Measurements from ENCODE around the gene GPC5. TPM values are rescaled to one million over a fixed set of nuclear protein-coding genes. Genes with fewer than 3 reads are reported as not detected.

The GPC5 gene
- total and polyA plus RNA-seq, 7 experiments from 2014 or later = 0.10 to 0.38 TPM; not detected in 5

DNA sequence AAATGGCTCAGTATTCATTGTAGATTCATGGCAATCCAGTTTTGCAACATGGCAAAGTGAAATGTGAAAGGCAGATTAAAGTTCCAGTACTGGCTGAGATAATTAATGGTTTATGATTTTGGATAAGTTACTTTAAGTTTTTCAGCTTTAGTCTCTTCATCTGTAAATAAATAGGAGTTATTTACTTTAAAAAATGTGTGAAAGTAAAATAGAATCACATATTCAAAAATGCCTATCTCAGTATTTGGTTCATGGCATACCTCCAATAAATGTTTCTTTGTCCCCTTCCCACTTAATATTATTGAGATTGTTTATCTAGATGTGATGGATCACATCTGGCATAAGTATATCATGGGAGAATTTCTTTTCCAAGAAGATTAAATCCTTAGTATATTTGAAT lies 426.0 kb downstream of the GPC5 start:
- Mint-ChIP-seq H3K27ac (no peak overlapping the region), H3K4me1 (no peaks in the 10 kb centered on the region), H3K36me3 (peaks cover 0 to 3% (median 0%) of the 10 kb centered on the region in 5 donors), H3K27me3 (no peaks in the 10 kb centered on the region), H3K4me3 (no peak overlapping the region), H3K9me3 (peaks cover under 1 to 20% (median 5%) of the 10 kb centered on the region in 11 donors)
- Histone ChIP-seq H3K27me3 (ENCODE audit: control insufficient read depth in 2 of 2, insufficient read depth in 2 of 2, low read length in 2 of 2) (no peaks in the 10 kb centered on the region), H3K27ac (ENCODE audit: low read depth, low read length) (no peak overlapping the region), H3K4me1 (ENCODE audit: control insufficient read depth in 2 of 2, insufficient read depth in 2 of 2, low read length in 2 of 2) (no peaks in the 10 kb centered on the region), H3K4me3 (ENCODE audit: low read length) (no peak overlapping the region), H3K9me3 (ENCODE audit: control insufficient read depth in 2 of 3, low read length in 3 of 3) (no peaks in the 10 kb centered on the region), H3K36me3 (ENCODE audit: control insufficient read depth in 2 of 3, insufficient read depth in 3 of 3, low read length in 3 of 3) (no peaks in the 10 kb centered on the region)
- ChIA-PET POLR2A (no interaction called here), CTCF (no interaction called here)
- no peak for DNase-seq
- intact Hi-C loops (cut with micrococcal nuclease) = no loop called here
- ATAC-seq = no peak

DNA sequence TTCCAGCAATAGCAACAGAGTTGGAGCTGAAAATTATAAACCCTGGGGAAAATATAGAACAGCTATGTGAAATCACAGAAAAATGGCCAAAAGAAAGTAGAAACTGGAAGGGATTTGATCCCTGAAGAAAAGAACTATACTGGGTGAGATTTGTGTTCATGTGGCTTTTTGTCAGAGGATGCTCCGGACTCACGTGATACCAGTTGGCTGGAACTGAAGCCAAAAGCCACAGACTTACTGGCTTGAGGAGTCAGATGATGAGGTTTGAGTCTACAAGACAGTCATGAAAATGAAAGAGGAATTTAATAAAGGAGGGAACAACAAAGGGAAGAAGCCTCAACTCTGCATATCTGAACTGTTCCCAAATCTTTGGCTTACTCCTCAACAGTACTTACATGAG lies 427.1 kb downstream of the GPC5 start:
- H3K27ac Mint-ChIP-seq = no peak overlapping the region
- no peaks in the 10 kb centered on the region for H3K4me1 ChIP-seq (ENCODE audit: control insufficient read depth in 2 of 2, insufficient read depth in 2 of 2, low read length in 2 of 2)
- H3K27me3 ChIP-seq (ENCODE audit: control insufficient read depth in 2 of 2, insufficient read depth in 2 of 2, low read length in 2 of 2) = no peaks in the 10 kb centered on the region
- H3K36me3 ChIP-seq (ENCODE audit: control insufficient read depth in 2 of 3, insufficient read depth in 3 of 3, low read length in 3 of 3) = no peaks in the 10 kb centered on the region
- no peak overlapping the region for H3K4me3 Mint-ChIP-seq
- H3K9me3 Mint-ChIP-seq = peaks cover under 1 to 23% (median 7%) of the 10 kb centered on the region in 11 donors
- peaks cover 0 to 4% (median 0%) of the 10 kb centered on the region in 5 donors for H3K36me3 Mint-ChIP-seq
- H3K27ac ChIP-seq (ENCODE audit: low read depth, low read length) = no peak overlapping the region
- H3K4me1 Mint-ChIP-seq = no peaks in the 10 kb centered on the region
- intact Hi-C loops (cut with micrococcal nuclease) = no loop called here
- no peaks in the 10 kb centered on the region for H3K27me3 Mint-ChIP-seq
- DNase-seq (no peak), ATAC-seq (no peak)
- CTCF ChIA-PET = no interaction called here
- H3K4me3 ChIP-seq (ENCODE audit: low read length) = no peak overlapping the region
- no peaks in the 10 kb centered on the region for H3K9me3 ChIP-seq (ENCODE audit: control insufficient read depth in 2 of 3, low read length in 3 of 3)
- POLR2A ChIA-PET = no interaction called here

DNA sequence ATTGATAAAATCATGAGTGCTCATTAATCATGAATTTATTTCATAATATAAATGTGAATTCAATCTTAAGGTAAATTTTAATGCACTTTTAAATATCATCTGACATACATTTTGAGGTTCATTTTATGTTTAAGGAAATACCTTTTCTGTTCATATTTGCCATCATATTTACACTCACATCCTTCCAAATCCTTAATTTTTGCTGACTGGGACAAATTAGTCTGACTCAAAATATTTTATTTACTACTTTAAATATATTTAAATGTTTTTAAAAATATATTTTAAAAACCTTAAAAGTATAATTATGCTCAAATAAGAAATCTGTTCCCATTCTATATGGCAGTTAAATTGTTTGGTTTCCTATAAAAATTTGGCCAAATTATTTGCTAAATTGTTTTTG lies 438.1 kb downstream of the GPC5 start:
- Histone ChIP-seq H3K9me3 (ENCODE audit: control insufficient read depth in 2 of 3, low read length in 3 of 3) (no peaks in the 10 kb centered on the region), H3K36me3 (ENCODE audit: control insufficient read depth in 2 of 3, insufficient read depth in 3 of 3, low read length in 3 of 3) (no peaks in the 10 kb centered on the region), H3K4me1 (ENCODE audit: control insufficient read depth in 2 of 2, insufficient read depth in 2 of 2, low read length in 2 of 2) (no peaks in the 10 kb centered on the region), H3K27me3 (ENCODE audit: control insufficient read depth in 2 of 2, insufficient read depth in 2 of 2, low read length in 2 of 2) (no peaks in the 10 kb centered on the region), H3K4me3 (ENCODE audit: low read length) (no peak overlapping the region), H3K27ac (ENCODE audit: low read depth, low read length) (no peak overlapping the region)
- DNase-seq = no peak
- ChIA-PET POLR2A (no interaction called here), CTCF (no interaction called here)
- Mint-ChIP-seq H3K36me3 (no peaks in the 10 kb centered on the region), H3K27me3 (no peaks in the 10 kb centered on the region), H3K4me3 (no peak overlapping the region), H3K27ac (no peak overlapping the region), H3K9me3 (peaks cover 0 to 14% (median 7%) of the 10 kb centered on the region in 11 donors), H3K4me1 (no peaks in the 10 kb centered on the region)
- intact Hi-C loops (cut with micrococcal nuclease) = no loop called here
- ATAC-seq = no peak

DNA sequence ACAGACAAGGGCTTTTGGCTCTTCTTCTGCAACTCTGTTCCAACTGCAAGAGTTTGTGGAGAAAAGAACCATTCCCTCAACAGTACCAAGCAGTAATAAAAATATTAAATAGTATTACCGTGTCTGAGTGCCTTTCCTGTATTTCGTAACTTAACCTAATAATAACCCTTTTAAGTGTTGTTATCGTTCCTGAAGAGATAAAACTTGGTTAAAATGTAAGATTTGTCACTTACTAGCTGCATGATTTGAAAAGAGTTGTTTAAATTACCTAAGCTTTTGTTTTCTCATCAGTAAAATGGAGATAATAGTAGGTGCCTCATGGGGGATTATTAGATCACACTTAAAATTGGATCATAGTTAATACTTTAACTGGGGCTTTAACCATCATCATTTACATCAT lies 447.2 kb downstream of the GPC5 start:
- Histone ChIP-seq H3K27ac (ENCODE audit: low read depth, low read length) (no peak overlapping the region), H3K4me1 (ENCODE audit: control insufficient read depth in 2 of 2, insufficient read depth in 2 of 2, low read length in 2 of 2) (no peaks in the 10 kb centered on the region), H3K27me3 (ENCODE audit: control insufficient read depth in 2 of 2, insufficient read depth in 2 of 2, low read length in 2 of 2) (no peaks in the 10 kb centered on the region), H3K36me3 (ENCODE audit: control insufficient read depth in 2 of 3, insufficient read depth in 3 of 3, low read length in 3 of 3) (no peaks in the 10 kb centered on the region), H3K9me3 (ENCODE audit: control insufficient read depth in 2 of 3, low read length in 3 of 3) (no peaks in the 10 kb centered on the region), H3K4me3 (ENCODE audit: low read length) (no peak overlapping the region)
- ATAC-seq (no peak), DNase-seq (no peak)
- no peak overlapping the region for H3K4me3 Mint-ChIP-seq
- ChIA-PET POLR2A (no interaction called here), CTCF (no interaction called here)
- no peaks in the 10 kb centered on the region for H3K36me3 Mint-ChIP-seq
- H3K27me3 Mint-ChIP-seq = no peaks in the 10 kb centered on the region
- H3K9me3 Mint-ChIP-seq = peaks cover 0 to 15% (median 1%) of the 10 kb centered on the region in 11 donors
- no peak overlapping the region for H3K27ac Mint-ChIP-seq
- no peaks in the 10 kb centered on the region for H3K4me1 Mint-ChIP-seq
- intact Hi-C loops (cut with micrococcal nuclease) = no loop called here

DNA sequence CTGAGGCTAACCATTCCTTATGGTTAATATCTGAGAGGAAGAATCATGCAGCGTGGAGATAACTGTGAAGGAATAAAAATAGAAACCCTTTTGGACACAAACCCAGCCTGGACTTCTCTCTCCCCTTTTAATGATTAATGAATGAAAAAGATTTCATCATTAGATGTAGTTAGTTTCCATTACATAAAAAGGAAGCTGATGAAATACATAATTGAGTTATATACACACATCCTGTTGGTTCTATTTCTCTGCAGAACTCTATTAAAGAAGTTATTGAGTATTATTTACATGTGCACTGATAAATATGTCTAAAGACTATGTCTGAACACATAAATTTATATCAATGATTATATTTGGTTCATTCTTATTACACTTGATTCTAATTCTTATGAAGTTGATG lies 465.3 kb downstream of the GPC5 start:
- intact Hi-C loops (cut with micrococcal nuclease) = no loop called here
- H3K27ac Mint-ChIP-seq = no peak overlapping the region

DNA sequence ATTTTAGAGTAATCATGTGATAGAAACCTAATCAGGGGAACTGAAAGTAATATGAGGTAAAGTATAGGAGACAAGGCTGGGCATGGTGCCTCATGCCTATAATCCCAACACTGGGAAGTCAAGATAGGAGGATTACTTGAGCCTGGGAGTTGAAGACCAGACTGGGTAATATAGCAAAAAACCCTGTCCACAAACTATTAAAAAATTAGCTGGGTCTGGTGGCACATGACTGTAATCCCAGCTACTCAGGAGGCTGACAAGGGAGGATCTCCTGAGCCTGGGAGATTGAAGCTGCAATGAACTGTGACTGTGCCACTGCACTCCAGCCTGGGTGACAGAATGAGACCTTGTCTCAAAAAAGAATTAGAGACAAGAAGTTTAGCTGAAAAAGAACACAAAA lies 469.9 kb downstream of the GPC5 start:
- Mint-ChIP-seq H3K36me3 (no peaks in the 10 kb centered on the region), H3K27ac (no peak overlapping the region), H3K27me3 (no peaks in the 10 kb centered on the region), H3K9me3 (peaks cover 0 to 5% (median 0%) of the 10 kb centered on the region in 11 donors), H3K4me3 (no peak overlapping the region), H3K4me1 (no peaks in the 10 kb centered on the region)
- Histone ChIP-seq H3K27me3 (ENCODE audit: control insufficient read depth in 2 of 2, insufficient read depth in 2 of 2, low read length in 2 of 2) (no peaks in the 10 kb centered on the region), H3K27ac (ENCODE audit: low read depth, low read length) (no peak overlapping the region), H3K9me3 (ENCODE audit: control insufficient read depth in 2 of 3, low read length in 3 of 3) (no peaks in the 10 kb centered on the region), H3K4me1 (ENCODE audit: control insufficient read depth in 2 of 2, insufficient read depth in 2 of 2, low read length in 2 of 2) (no peaks in the 10 kb centered on the region), H3K4me3 (ENCODE audit: low read length) (no peak overlapping the region), H3K36me3 (ENCODE audit: control insufficient read depth in 2 of 3, insufficient read depth in 3 of 3, low read length in 3 of 3) (no peaks in the 10 kb centered on the region)
- POLR2A ChIA-PET = no interaction called here
- no peak for DNase-seq
- CTCF ChIA-PET = no interaction called here
- intact Hi-C loops (cut with micrococcal nuclease) = no loop called here
- ATAC-seq = no peak

More for the DNA sequence above, 465.3 kb downstream of the GPC5 start:
- no peak overlapping the region for H3K27ac ChIP-seq (ENCODE audit: low read depth, low read length)
- Mint-ChIP-seq H3K4me3 (no peak overlapping the region), H3K36me3 (no peaks in the 10 kb centered on the region), H3K9me3 (peaks cover 0 to 10% (median 2%) of the 10 kb centered on the region in 11 donors), H3K27me3 (no peaks in the 10 kb centered on the region), H3K4me1 (no peaks in the 10 kb centered on the region)
- no peaks in the 10 kb centered on the region for H3K4me1 ChIP-seq (ENCODE audit: control insufficient read depth in 2 of 2, insufficient read depth in 2 of 2, low read length in 2 of 2)
- POLR2A ChIA-PET = no interaction called here
- no peaks in the 10 kb centered on the region for H3K27me3 ChIP-seq (ENCODE audit: control insufficient read depth in 2 of 2, insufficient read depth in 2 of 2, low read length in 2 of 2)
- ATAC-seq = no peak
- CTCF ChIA-PET = no interaction called here
- no peak overlapping the region for H3K4me3 ChIP-seq (ENCODE audit: low read length)
- H3K9me3 ChIP-seq (ENCODE audit: control insufficient read depth in 2 of 3, low read length in 3 of 3) = no peaks in the 10 kb centered on the region
- H3K36me3 ChIP-seq (ENCODE audit: control insufficient read depth in 2 of 3, insufficient read depth in 3 of 3, low read length in 3 of 3) = no peaks in the 10 kb centered on the region
- DNase-seq = no peak

DNA sequence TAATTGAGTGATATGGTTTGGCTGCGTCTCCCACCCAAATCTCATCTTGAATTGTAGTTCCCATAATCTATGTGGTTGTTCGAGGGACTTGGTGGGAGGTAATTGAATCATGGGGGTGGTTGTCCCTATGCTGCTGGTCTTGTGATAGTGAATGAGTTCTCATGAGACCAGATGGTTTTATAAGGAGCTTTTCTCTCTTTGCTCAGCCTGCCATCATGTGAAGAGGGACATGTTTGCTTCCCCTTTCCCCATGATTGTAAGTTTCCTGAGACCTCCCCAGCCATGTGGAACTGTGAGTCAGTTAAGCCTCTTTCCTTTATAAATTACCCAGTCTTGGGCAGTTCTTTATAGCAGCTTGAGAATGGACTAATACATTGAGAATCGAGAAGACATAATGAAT lies 480.1 kb downstream of the GPC5 start:
- ChIA-PET POLR2A (no interaction called here), CTCF (no interaction called here)
- Mint-ChIP-seq H3K4me3 (no peak overlapping the region), H3K4me1 (no peaks in the 10 kb centered on the region), H3K9me3 (peaks cover 0 to 12% (median 3%) of the 10 kb centered on the region in 11 donors), H3K27me3 (no peaks in the 10 kb centered on the region), H3K36me3 (no peaks in the 10 kb centered on the region), H3K27ac (no peak overlapping the region)
- no peak overlapping the region for H3K27ac ChIP-seq (ENCODE audit: low read depth, low read length)
- H3K27me3 ChIP-seq (ENCODE audit: control insufficient read depth in 2 of 2, insufficient read depth in 2 of 2, low read length in 2 of 2) = no peaks in the 10 kb centered on the region
- H3K4me3 ChIP-seq (ENCODE audit: low read length) = no peak overlapping the region
- ATAC-seq (no peak), DNase-seq (no peak)
- no peaks in the 10 kb centered on the region for H3K9me3 ChIP-seq (ENCODE audit: control insufficient read depth in 2 of 3, low read length in 3 of 3)
- H3K36me3 ChIP-seq (ENCODE audit: control insufficient read depth in 2 of 3, insufficient read depth in 3 of 3, low read length in 3 of 3) = no peaks in the 10 kb centered on the region
- H3K4me1 ChIP-seq (ENCODE audit: control insufficient read depth in 2 of 2, insufficient read depth in 2 of 2, low read length in 2 of 2) = no peaks in the 10 kb centered on the region
- intact Hi-C loops (cut with micrococcal nuclease) = no loop called here
